ENCODE results near the gene CAPZA2. TPM values are rescaled to one million over a fixed set of nuclear protein-coding genes. Genes with fewer than 3 reads are reported as not detected.
"Not testable (repeated sequence)": the region's sequence is repeated elsewhere in the genome, so short reads cannot be mapped to it uniquely, and the experiment has no call there.

CAPZA2 gene
- total and polyA plus RNA-seq, 9 of the 15 experiments (the other 6 are each of a cell fraction or from before 2014, with no cell fraction given) = 67.0 to 524 (median 176) TPM

DNA sequence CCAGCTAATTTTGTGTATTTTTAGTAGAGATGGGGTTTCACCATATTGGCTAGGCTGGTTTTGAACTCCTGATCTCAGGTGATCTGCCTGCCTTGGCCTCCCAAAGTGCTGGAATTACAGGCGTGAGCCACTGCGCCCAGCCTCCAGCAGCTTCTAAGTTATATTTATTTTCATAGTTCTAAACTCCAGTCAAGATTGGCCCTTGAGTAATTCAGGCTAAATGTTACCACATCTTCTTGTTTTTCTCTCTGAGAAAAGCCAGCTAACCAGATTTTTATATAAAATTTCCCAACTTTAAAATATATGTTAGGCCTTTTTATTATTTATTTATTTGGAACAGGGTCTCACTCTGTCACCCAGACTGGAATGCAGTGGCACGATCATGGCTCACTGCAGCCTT, 49.0 kb upstream of the CAPZA2 start:
- POLR2A ChIA-PET = interaction anchor here (0.6 to 1.4 kb wide), 2 partner anchors 81 to 227 kb away, joined by 3 read pairs; no protein-coding TSS in a partner anchor
- H3K27ac ChIP-seq (ENCODE audit: extremely low read depth, low read depth, low read length); H3K79me2 ChIP-seq (ENCODE audit: control insufficient read depth, insufficient read depth, low read length); H3K9ac ChIP-seq (ENCODE audit: insufficient read depth in 1 of 2, low read depth in 2 of 2, low read length in 2 of 2); FAIRE-seq; H3K4me3 ChIP-seq; BruUV-seq (replicated peaks); H3K4me1 ChIP-seq (replicated peaks in 1 of 2; ENCODE audit: control insufficient read depth in 2 of 2, insufficient read depth in 2 of 2, low read length in 2 of 2); H3K9me1 ChIP-seq (ENCODE audit: control insufficient read depth, insufficient read depth, low read length); ATAC-seq; H3K4me2 ChIP-seq (ENCODE audit: insufficient read depth, low read length); H2AFZ ChIP-seq (ENCODE audit: low read depth, low read length); H3K36me3 ChIP-seq (ENCODE audit: control insufficient read depth, insufficient read depth, low read length); H3K9me3 ChIP-seq (replicated peaks; ENCODE audit: control insufficient read depth, insufficient read depth, low read depth, low read length); H4K20me1 ChIP-seq (replicated peaks; ENCODE audit: control insufficient read depth, insufficient read depth, low read length); DNase-seq (ENCODE audit: extremely low read depth in 1 of 4, low spot score in 3 of 4): not testable (repeated sequence)
- intact Hi-C loops (cut with micrococcal nuclease) = loop anchor here (2.0 kb wide), 1 partner anchor 65 kb away; no protein-coding TSS in a partner anchor
- H3K27me3 ChIP-seq (ENCODE audit: control insufficient read depth in 2 of 2, insufficient read depth in 2 of 2, low read length in 2 of 2) = peaks cover 7 to 14% of the 10 kb centered on the region in 2 experiments; a peak in 4 of 5 replicates
- 0% methylated on average over 3 of the region's 3 CpGs for WGBS (ENCODE audit: insufficient coverage, low coverage, missing lambda C conversion rate)
- CTCF ChIA-PET (ENCODE audit: low intra/inter-chr PET ratio) = interaction anchor here (0.7 kb wide), 1 partner anchor 9 kb away, joined by 3 read pairs; no protein-coding TSS in a partner anchor
- in situ Hi-C loops (cut with MboI) = loop anchor here (5.0 kb wide), 2 partner anchors 221 to 556 kb away; no protein-coding TSS in a partner anchor

DNA sequence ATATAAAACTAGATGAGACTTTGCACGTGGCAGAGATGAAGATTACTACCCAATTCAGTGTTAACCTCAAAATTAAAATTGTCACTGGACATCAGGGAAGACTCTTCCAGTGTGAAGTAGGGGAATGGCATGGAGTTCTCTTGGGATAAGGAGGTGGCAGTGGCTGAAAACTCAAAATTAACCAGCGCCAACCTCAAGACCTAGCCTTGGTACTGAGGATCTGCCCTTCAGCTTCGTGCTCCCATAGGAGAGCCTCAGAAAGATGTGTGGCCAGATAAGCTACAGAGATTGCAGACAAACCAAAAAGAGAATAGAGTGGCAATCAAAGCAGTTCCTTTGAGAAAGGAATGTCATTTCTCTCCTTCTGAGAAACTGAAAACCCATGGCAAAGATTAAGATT, 47.3 kb upstream of the CAPZA2 start:
- intact Hi-C loops (cut with micrococcal nuclease) (no loop called here), in situ Hi-C loops (cut with MboI) (no loop called here)
- H3K9ac ChIP-seq (ENCODE audit: insufficient read depth in 1 of 2, low read depth in 2 of 2, low read length in 2 of 2) = no peak overlapping the region
- H3K4me3 ChIP-seq = no peak overlapping the region
- H3K9me3 ChIP-seq (replicated peaks; ENCODE audit: control insufficient read depth, insufficient read depth, low read depth, low read length) = no peaks in the 10 kb centered on the region
- no peak overlapping the region for H2AFZ ChIP-seq (ENCODE audit: low read depth, low read length)
- H3K9me1 ChIP-seq (ENCODE audit: control insufficient read depth, insufficient read depth, low read length) = no peaks in the 10 kb centered on the region
- H3K4me1 ChIP-seq (replicated peaks in 1 of 2; ENCODE audit: control insufficient read depth in 2 of 2, insufficient read depth in 2 of 2, low read length in 2 of 2) = no peaks in the 10 kb centered on the region
- H3K79me2 ChIP-seq (ENCODE audit: control insufficient read depth, insufficient read depth, low read length) = no peaks in the 10 kb centered on the region
- ATAC-seq (no peak), FAIRE-seq (no peak), DNase-seq (ENCODE audit: extremely low read depth in 1 of 4, low spot score in 3 of 4) (no peak)
- no peaks in the 10 kb centered on the region for H3K36me3 ChIP-seq (ENCODE audit: control insufficient read depth, insufficient read depth, low read length)
- WGBS (ENCODE audit: insufficient coverage, low coverage, missing lambda C conversion rate) = 0% methylated on average over 3 of the region's 3 CpGs
- no peak overlapping the region for H3K4me2 ChIP-seq (ENCODE audit: insufficient read depth, low read length)
- H3K27ac ChIP-seq (ENCODE audit: extremely low read depth, low read depth, low read length) = no peak overlapping the region
- CTCF ChIA-PET (ENCODE audit: low intra/inter-chr PET ratio) = no interaction called here
- no TSS peak for BruUV-seq (replicated peaks)
- no peaks in the 10 kb centered on the region for H4K20me1 ChIP-seq (replicated peaks; ENCODE audit: control insufficient read depth, insufficient read depth, low read length)
- POLR2A ChIA-PET = no interaction called here
- peaks cover 7 to 23% of the 10 kb centered on the region in 2 experiments; a peak in 3 of 5 replicates for H3K27me3 ChIP-seq (ENCODE audit: control insufficient read depth in 2 of 2, insufficient read depth in 2 of 2, low read length in 2 of 2)
- TF ChIP-seq, protein P1, sequence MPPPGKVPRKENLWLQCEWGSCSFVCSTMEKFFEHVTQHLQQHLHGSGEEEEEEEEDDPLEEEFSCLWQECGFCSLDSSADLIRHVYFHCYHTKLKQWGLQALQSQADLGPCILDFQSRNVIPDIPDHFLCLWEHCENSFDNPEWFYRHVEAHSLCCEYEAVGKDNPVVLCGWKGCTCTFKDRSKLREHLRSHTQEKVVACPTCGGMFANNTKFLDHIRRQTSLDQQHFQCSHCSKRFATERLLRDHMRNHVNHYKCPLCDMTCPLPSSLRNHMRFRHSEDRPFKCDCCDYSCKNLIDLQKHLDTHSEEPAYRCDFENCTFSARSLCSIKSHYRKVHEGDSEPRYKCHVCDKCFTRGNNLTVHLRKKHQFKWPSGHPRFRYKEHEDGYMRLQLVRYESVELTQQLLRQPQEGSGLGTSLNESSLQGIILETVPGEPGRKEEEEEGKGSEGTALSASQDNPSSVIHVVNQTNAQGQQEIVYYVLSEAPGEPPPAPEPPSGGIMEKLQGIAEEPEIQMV (tag; conservative IDR thresholded peaks at IDR 0.05; ENCODE audit: low read depth) = no peak
- TF ChIP-seq GABPA (tag; conservative IDR thresholded peaks at IDR 0.05; ENCODE audit: low read depth) = no peak
- no peak for TF ChIP-seq SP1 (CRISPR knock-in tag; IDR thresholded peaks at IDR 0.05)
- no peak for TF ChIP-seq ZEB2 (IDR thresholded peaks at IDR 0.05)
- no peak for TF ChIP-seq CCAR2 (IDR thresholded peaks at IDR 0.05; ENCODE audit: low read depth, low read length)
- TF ChIP-seq PRMT5 (CRISPR knock-in tag; IDR thresholded peaks at IDR 0.05) = no peak
- TF ChIP-seq CBFA2T2 (conservative IDR thresholded peaks at IDR 0.05) = no peak
- TF ChIP-seq ZC3H11A (IDR thresholded peaks at IDR 0.05; ENCODE audit: low read depth, low read length) = no peak
- no peak for TF ChIP-seq NCOA4 (IDR thresholded peaks at IDR 0.05; ENCODE audit: partially characterized antibody)
- TF ChIP-seq, protein P2, sequence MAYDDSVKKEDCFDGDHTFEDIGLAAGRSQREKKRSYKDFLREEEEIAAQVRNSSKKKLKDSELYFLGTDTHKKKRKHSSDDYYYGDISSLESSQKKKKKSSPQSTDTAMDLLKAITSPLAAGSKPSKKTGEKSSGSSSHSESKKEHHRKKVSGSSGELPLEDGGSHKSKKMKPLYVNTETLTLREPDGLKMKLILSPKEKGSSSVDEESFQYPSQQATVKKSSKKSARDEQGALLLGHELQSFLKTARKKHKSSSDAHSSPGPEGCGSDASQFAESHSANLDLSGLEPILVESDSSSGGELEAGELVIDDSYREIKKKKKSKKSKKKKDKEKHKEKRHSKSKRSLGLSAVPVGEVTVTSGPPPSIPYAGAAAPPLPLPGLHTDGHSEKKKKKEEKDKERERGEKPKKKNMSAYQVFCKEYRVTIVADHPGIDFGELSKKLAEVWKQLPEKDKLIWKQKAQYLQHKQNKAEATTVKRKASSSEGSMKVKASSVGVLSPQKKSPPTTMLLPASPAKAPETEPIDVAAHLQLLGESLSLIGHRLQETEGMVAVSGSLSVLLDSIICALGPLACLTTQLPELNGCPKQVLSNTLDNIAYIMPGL (CRISPR knock-in tag; IDR thresholded peaks at IDR 0.05) = no peak
- no peak for TF ChIP-seq KLF13 (tag; IDR thresholded peaks at IDR 0.05; ENCODE audit: borderline replicate concordance, low read depth)
- no peak for TF ChIP-seq ZNF79 (CRISPR knock-in tag; IDR thresholded peaks at IDR 0.05; ENCODE audit: low read depth)
- no peak for TF ChIP-seq DMBX1 (CRISPR knock-in tag; IDR thresholded peaks at IDR 0.05; ENCODE audit: borderline replicate concordance)

Measured in K562 (cell line).